K562 (cell line): ENCODE measurements around the gene WASF1.

Source experiments
- FOSL1 ChIP-seq: fragments of 200-800 bp; sonication (Bioruptor generic); conservative IDR thresholded peaks from 2 replicates; pipeline ENCODE4 v1.6.1; 2016; ENCODE audit warnings: missing genetic modification characterization, missing compliant biosample characterization
- KAT7 ChIP-seq: sonication (generic); formaldehyde crosslinking; IDR thresholded peaks from 2 replicates; pipeline ENCODE4 v1.8.0; 2022; ENCODE audit warnings: missing genetic modification reagents, mild to moderate bottlenecking, borderline replicate concordance
- NBN ChIP-seq: fragments of 450-650 bp; IDR thresholded peaks from 2 replicates; pipeline ENCODE4 v1.6.1; 2016; ENCODE audit warnings: low read depth, mild to moderate bottlenecking
- NR2C2 ChIP-seq, 2 experiments: fragments of 200-800 bp in 1 of 2; sonication (Bioruptor generic) in 1 of 2; sonication (generic) in 1 of 2; formaldehyde crosslinking in 1 of 2; IDR thresholded peaks; 2 replicates each; pipeline versions ENCODE4 v1.6.1 to v1.8.0; 2016 to 2022; ENCODE audit warnings: mild to moderate bottlenecking in 1 of 2, missing compliant biosample characterization in 1 of 2, missing genetic modification characterization in 1 of 2, missing genetic modification reagents in 1 of 2
- PATZ1 ChIP-seq: fragments of 250-450 bp; sonication (Bioruptor Pico); IDR thresholded peaks from 2 replicates; pipeline ENCODE4 v1.5.0; 2020; ENCODE audit warnings: mild to moderate bottlenecking, borderline replicate concordance
- POLR2A ChIP-seq: fragments of 450-650 bp; conservative IDR thresholded peaks from 2 replicates; pipeline ENCODE4 v1.6.1; 2016
- RNF2 ChIP-seq: sonication (generic); IDR thresholded peaks from 2 replicates; pipeline ENCODE4 v1.6.1; 2016
- SAFB2 ChIP-seq: fragments of 200-400 bp; formaldehyde crosslinking; IDR thresholded peaks from 2 replicates; pipeline ENCODE4 v1.6.1; 2018; ENCODE audit warnings: borderline replicate concordance, low read length, low read depth, moderate library complexity; ENCODE audit not compliant: severe bottlenecking
- YBX1 ChIP-seq: fragments of 450-650 bp; IDR thresholded peaks from 2 replicates; pipeline ENCODE4 v1.7.1; 2016; ENCODE audit warnings: mild to moderate bottlenecking
- TF ChIP-seq, protein P1 (sequence below), 3 experiments: IDR thresholded peaks in 2 of 3; conservative IDR thresholded peaks in 1 of 3; 2 replicates each; pipeline ENCODE4 v1.5.1; 2011 to 2012; ENCODE audit warnings: low read length in 3 of 3, mild to moderate bottlenecking in 3 of 3, control low read depth in 2 of 3, improper control_type of control experiment in 1 of 3, inconsistent platforms in 1 of 3, low read depth in 1 of 3, mixed read lengths in 1 of 3, moderate library complexity in 1 of 3; ENCODE audit not compliant: insufficient read depth in 2 of 3
- TF ChIP-seq, protein P2 (sequence below): sonication (generic); formaldehyde crosslinking; IDR thresholded peaks from 2 replicates; pipeline ENCODE4 v1.5.0; 2020; ENCODE audit warnings: missing genetic modification reagents

DNA sequence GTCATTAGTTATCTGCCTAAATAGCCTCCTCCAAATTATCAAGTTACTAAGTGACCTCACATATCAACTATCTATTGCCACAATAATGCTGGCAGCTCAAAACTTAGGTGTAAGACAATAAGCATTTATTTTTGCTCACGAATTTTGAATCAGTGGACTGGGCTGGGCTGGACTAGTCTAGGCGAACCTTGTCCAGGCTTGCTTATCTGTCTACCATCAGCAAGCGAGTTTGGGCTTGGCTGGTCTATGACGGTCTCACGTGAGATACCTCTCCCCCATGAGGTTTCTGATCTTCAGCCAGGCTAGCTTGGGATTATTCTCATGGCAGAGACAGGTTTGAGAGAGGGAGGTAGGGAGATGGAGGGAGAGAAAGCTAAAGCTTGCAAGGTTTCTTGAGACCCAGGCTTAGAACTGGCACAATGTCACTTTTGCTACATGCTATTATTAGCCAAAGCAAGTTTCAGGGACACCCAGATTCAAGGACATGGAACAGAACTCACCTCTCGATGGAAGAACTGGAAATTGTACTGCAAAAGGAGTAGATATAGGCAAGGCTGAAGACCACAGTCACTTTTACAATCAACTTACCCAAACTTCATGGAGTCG lies 80.9 kb downstream of the WASF1 start:
- TF ChIP-seq YBX1, result no peak
- no peak for TF ChIP-seq NR2C2 (CRISPR knock-in tag; IDR thresholded peaks at IDR 0.05)
- TF ChIP-seq NR2C2 (tag; IDR thresholded peaks at IDR 0.05), result no peak
- no peak for TF ChIP-seq RNF2
- no peak for TF ChIP-seq NBN
- no peak for TF ChIP-seq FOSL1 (tag)
- no peak for TF ChIP-seq KAT7 (CRISPR knock-in tag)
- TF ChIP-seq, protein P1, sequence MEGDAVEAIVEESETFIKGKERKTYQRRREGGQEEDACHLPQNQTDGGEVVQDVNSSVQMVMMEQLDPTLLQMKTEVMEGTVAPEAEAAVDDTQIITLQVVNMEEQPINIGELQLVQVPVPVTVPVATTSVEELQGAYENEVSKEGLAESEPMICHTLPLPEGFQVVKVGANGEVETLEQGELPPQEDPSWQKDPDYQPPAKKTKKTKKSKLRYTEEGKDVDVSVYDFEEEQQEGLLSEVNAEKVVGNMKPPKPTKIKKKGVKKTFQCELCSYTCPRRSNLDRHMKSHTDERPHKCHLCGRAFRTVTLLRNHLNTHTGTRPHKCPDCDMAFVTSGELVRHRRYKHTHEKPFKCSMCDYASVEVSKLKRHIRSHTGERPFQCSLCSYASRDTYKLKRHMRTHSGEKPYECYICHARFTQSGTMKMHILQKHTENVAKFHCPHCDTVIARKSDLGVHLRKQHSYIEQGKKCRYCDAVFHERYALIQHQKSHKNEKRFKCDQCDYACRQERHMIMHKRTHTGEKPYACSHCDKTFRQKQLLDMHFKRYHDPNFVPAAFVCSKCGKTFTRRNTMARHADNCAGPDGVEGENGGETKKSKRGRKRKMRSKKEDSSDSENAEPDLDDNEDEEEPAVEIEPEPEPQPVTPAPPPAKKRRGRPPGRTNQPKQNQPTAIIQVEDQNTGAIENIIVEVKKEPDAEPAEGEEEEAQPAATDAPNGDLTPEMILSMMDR (IDR thresholded peaks at IDR 0.05 in 2 of 3, conservative IDR thresholded peaks at IDR 0.05 in 1 of 3; ENCODE audit: insufficient read depth in 2 of 3, low read depth in 1 of 3, low read length in 3 of 3), result no peak
- no peak for TF ChIP-seq POLR2A
- TF ChIP-seq, protein P2, sequence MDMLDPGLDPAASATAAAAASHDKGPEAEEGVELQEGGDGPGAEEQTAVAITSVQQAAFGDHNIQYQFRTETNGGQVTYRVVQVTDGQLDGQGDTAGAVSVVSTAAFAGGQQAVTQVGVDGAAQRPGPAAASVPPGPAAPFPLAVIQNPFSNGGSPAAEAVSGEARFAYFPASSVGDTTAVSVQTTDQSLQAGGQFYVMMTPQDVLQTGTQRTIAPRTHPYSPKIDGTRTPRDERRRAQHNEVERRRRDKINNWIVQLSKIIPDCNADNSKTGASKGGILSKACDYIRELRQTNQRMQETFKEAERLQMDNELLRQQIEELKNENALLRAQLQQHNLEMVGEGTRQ (CRISPR knock-in tag), result no peak
- no peak for TF ChIP-seq SAFB2
- TF ChIP-seq PATZ1 (CRISPR knock-in tag), result no peak
